Left lung (tissue), 10 donors: ENCODE results near the gene IL4. TPM values are rescaled to one million over a fixed set of nuclear protein-coding genes. Genes with fewer than 3 reads are reported as not detected.

ENCODE experiments used
- ATAC-seq: fragments of 200-7000 bp; cut with Tn5 transposase; one replicate; pipeline ENCODE4 v1.9.1; 2020; ENCODE audit warnings: moderate library complexity
- DNase-seq, 4 donors: peaks; one replicate each; pipeline ENCODE4 v3.0.0-alpha.2; 2013 to 2020
- H3K27ac ChIP-seq, 2 donors: fragments of 200-600 bp; sonication (generic) in 1 of 2; one replicate each; pipeline versions ENCODE4 v1.5.0 to v1.8.0; 2020 to 2021
- H3K27me3 ChIP-seq, 2 donors: fragments of 200-600 bp; sonication (generic) in 1 of 2; one replicate each; pipeline versions ENCODE4 v1.5.0 to v1.8.0; 2020 to 2021
- H3K36me3 ChIP-seq, 2 donors: fragments of 200-600 bp; sonication (generic) in 1 of 2; one replicate each; pipeline versions ENCODE4 v1.5.0 to v1.8.0; 2020 to 2021
- H3K4me1 ChIP-seq, 2 donors: fragments of 200-600 bp; one replicate each; pipeline ENCODE4 v1.8.0; 2021
- H3K4me3 ChIP-seq, 2 donors: fragments of 200-600 bp; sonication (generic) in 1 of 2; one replicate each; pipeline versions ENCODE4 v1.5.0 to v1.8.0; 2020 to 2021; ENCODE audit warnings: mild to moderate bottlenecking in 1 of 2
- H3K9me3 ChIP-seq, 2 donors: fragments of 200-600 bp; sonication (generic) in 1 of 2; one replicate each; pipeline versions ENCODE4 v1.5.0 to v1.8.0; 2020 to 2021
- intact Hi-C, 2 donors: fragments of 100-400 bp; cut with DNase I; formaldehyde crosslinking; loops; one replicate each; pipeline versions ENCODE4 v1.11.2 to v1.14.2; 2022
- polyA plus RNA-seq, 6 donors: library from polyadenylated mRNA; unstranded; fragments of 120-200 nt; gene quantifications; one replicate each; pipeline ENCODE4 v1.2.1, GENCODE V29; 2013; ENCODE audit not compliant: insufficient read length in 6 of 6
- total RNA-seq, 2 donors: library from RNA; stranded (reverse); fragmentation: NEBNext Ultra II Directional; extraction: Animal tissue kit (Norgen Biotek cat#: 25700); gene quantifications; one replicate each; pipeline ENCODE4 v1.2.1, GENCODE V29; 2021
- TF ChIP-seq, protein P1 (sequence below), 2 donors: fragments of 200-600 bp; sonication (generic) in 1 of 2; IDR thresholded peaks; one replicate each; pipeline versions ENCODE4 v1.5.0 to v1.8.0; 2021; ENCODE audit warnings: antibody characterized with exemption in 2 of 2
- donor health status: DM: no; HTN: yes; CAD: no.
- donor health status: DM: no; HTN: no; CAD: no.

Gene IL4
- total and polyA plus RNA-seq, 8 donors: 0.27 to 0.84 (median 0.44) TPM; not detected in 4

DNA sequence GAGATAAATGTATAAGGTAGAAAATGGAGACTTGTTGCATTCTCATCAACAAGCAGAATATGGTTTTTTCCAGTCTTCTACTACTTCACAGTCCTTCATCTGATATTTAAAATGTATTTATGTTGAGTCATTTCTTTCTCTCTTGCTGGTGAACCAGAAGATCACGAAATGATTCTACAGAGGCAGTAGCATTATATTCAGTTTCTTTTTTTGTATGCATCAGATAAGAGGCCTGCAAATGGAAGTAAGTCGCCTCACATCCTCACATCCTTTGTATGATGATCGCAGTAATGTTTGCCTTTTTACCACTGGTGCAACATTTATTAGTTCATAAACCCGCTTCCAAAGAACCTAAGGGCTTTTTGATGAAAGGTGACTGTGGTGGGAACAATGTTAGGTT lies 37.9 kb upstream of the IL4 start:
- intact Hi-C loops: no loop called here
- H3K27me3 ChIP-seq: no peaks in the 10 kb centered on the region
- H3K36me3 ChIP-seq: peaks cover 0 to 47% of the 10 kb centered on the region in 2 donors
- H3K9me3 ChIP-seq: no peaks in the 10 kb centered on the region
- TF ChIP-seq, protein P1, sequence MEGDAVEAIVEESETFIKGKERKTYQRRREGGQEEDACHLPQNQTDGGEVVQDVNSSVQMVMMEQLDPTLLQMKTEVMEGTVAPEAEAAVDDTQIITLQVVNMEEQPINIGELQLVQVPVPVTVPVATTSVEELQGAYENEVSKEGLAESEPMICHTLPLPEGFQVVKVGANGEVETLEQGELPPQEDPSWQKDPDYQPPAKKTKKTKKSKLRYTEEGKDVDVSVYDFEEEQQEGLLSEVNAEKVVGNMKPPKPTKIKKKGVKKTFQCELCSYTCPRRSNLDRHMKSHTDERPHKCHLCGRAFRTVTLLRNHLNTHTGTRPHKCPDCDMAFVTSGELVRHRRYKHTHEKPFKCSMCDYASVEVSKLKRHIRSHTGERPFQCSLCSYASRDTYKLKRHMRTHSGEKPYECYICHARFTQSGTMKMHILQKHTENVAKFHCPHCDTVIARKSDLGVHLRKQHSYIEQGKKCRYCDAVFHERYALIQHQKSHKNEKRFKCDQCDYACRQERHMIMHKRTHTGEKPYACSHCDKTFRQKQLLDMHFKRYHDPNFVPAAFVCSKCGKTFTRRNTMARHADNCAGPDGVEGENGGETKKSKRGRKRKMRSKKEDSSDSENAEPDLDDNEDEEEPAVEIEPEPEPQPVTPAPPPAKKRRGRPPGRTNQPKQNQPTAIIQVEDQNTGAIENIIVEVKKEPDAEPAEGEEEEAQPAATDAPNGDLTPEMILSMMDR (IDR thresholded peaks at IDR 0.05): no peak
- H3K27ac ChIP-seq: no peak overlapping the region
- no peak for DNase-seq
- no peaks in the 10 kb centered on the region for H3K4me1 ChIP-seq
- no peak for ATAC-seq
- H3K4me3 ChIP-seq: no peak overlapping the region

DNA sequence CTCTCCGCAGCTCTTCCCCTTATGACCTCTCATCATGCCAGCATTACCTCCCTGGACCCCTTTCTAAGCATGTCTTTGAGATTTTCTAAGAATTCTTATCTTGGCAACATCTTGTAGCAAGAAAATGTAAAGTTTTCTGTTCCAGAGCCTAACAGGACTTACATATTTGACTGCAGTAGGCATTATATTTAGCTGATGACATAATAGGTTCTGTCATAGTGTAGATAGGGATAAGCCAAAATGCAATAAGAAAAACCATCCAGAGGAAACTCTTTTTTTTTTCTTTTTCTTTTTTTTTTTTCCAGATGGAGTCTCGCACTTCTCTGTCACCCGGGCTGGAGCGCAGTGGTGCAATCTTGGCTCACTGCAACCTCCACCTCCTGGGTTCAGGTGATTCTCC lies 36.5 kb upstream of the IL4 start:
- Histone ChIP-seq H3K27ac (no peak overlapping the region), H3K4me3 (no peak overlapping the region), H3K36me3 (peaks cover 0 to 52% of the 10 kb centered on the region in 2 donors), H3K27me3 (no peaks in the 10 kb centered on the region), H3K9me3 (no peaks in the 10 kb centered on the region), H3K4me1 (no peaks in the 10 kb centered on the region)
- ATAC-seq (no peak), DNase-seq (no peak)
- intact Hi-C loops: no loop called here
- TF ChIP-seq, protein P1 (IDR thresholded peaks at IDR 0.05): no peak

DNA sequence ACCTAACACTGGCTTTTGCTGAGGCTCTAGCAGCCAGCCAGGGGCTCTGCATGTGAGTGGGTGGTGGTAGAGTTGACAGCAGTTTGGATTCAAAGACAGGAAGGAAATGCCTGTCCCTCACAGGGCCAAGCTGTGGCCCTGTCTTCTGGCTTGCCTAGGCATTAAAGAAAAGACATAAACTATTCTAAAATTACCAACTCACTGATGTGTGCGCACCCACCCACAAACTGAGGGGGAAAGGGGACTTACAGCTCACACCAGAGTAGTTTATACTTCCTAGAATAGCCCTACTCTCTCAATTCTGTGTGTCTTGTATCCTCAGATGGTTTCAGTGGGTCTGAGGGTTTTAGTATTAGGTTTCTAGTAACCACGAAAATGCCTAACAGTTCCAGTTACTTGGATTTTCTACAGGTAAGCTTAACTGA lies 34.1 kb upstream of the IL4 start:
- TF ChIP-seq, protein P1 (IDR thresholded peaks at IDR 0.05): no peak
- Histone ChIP-seq H3K9me3 (no peaks in the 10 kb centered on the region), H3K27me3 (no peaks in the 10 kb centered on the region), H3K27ac (no peak overlapping the region), H3K4me3 (no peak overlapping the region), H3K4me1 (no peaks in the 10 kb centered on the region), H3K36me3 (peaks cover 0 to 63% of the 10 kb centered on the region in 2 donors)
- no peak for ATAC-seq
- no peak for DNase-seq
- intact Hi-C loops: no loop called here

DNA sequence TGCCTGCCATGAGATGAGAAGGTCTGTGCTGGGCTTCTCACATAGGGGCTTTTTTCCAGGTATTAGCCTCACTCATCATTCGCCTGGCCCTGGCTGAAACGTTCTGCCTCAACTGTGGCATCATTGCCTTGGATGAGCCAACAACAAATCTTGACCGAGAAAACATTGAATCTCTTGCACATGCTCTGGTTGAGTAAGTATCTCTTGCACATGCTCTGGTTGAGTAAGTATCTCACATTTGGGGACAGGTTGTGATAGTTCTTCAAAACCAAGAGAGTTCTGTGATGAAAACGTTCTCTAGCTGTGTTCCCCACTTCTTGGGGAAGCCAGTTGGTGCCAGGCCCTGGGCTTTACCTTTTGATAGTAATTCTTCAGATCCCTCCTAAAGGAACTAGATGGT lies 33.2 kb upstream of the IL4 start:
- DNase-seq (no peak), ATAC-seq (no peak)
- Histone ChIP-seq H3K27me3 (no peaks in the 10 kb centered on the region), H3K4me3 (no peak overlapping the region), H3K9me3 (no peaks in the 10 kb centered on the region), H3K36me3 (peaks cover 0 to 63% of the 10 kb centered on the region in 2 donors), H3K4me1 (no peaks in the 10 kb centered on the region), H3K27ac (no peak overlapping the region)
- TF ChIP-seq, protein P1 (IDR thresholded peaks at IDR 0.05): no peak
- intact Hi-C loops: no loop called here

DNA sequence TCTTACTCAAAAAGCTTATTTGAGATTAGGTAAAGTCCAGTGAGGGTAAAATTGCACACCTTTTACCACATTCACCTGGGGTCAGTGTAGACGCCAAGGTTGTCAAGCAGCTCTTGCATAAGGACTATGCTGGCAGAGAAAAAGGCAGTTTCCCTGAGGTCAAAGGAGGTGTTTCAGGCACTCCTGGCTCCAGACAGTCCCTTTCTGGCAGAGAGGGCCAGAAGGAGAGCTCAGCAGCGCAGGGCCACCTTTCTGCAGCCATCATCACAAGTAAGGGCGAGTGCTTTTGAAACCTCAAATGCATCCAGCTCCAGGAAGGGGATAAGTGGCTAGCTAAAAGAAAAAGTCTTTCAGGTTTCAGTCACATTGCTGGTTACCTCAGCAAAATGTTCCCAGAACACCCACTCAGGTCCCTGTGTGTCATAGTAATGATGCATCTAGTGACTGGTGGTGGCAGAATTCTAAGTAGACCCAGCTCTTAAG lies 32.5 kb upstream of the IL4 start:
- no peaks in the 10 kb centered on the region for H3K27me3 ChIP-seq
- H3K4me1 ChIP-seq: no peaks in the 10 kb centered on the region
- TF ChIP-seq, protein P1 (IDR thresholded peaks at IDR 0.05): no peak
- intact Hi-C loops: no loop called here
- ATAC-seq (no peak), DNase-seq (no peak)
- H3K4me3 ChIP-seq: no peak overlapping the region
- no peaks in the 10 kb centered on the region for H3K9me3 ChIP-seq
- H3K27ac ChIP-seq: no peak overlapping the region
- H3K36me3 ChIP-seq: peaks cover 0 to 59% of the 10 kb centered on the region in 2 donors
